ENCODE results near the gene SYNPO2L.

SYNPO2L gene

GRCh38 chr10:73609116-73609515, 46.7 kb downstream of the SYNPO2L start:
- Histone ChIP-seq H3K36me3 (ENCODE audit: control insufficient read depth in 1 of 2, insufficient read depth in 2 of 2, low read length in 2 of 2) (peaks cover 0 to 5% of the 10 kb centered on the region in 2 experiments), H3K23ac (ENCODE audit: low read length) (no peak overlapping the region), H3K9ac (ENCODE audit: low read length) (no peak overlapping the region), H4K91ac (ENCODE audit: low read depth, low read length) (no peak overlapping the region), H4K12ac (ENCODE audit: low read depth, low read length) (no peak overlapping the region), H3K14ac (ENCODE audit: low read length) (no peak overlapping the region), H2AFZ (ENCODE audit: insufficient read depth, low read length, poor library complexity) (no peak overlapping the region), H3K9me3 (ENCODE audit: insufficient read depth, low read depth, low read length) (no peaks in the 10 kb centered on the region), H2BK12ac (ENCODE audit: low read length) (no peak overlapping the region), H3K27me3 (ENCODE audit: insufficient read depth, low read length) (no peaks in the 10 kb centered on the region), H4K8ac (ENCODE audit: low read depth, low read length) (no peak overlapping the region), H3K4ac (ENCODE audit: low read depth, low read length) (no peak overlapping the region), H2AK5ac (ENCODE audit: low read length) (no peak overlapping the region), H3K4me2 (ENCODE audit: low read length) (no peak overlapping the region), H3K4me3 (ENCODE audit: low read depth, low read length) (no peak overlapping the region), H3K79me1 (ENCODE audit: low read length) (no peaks in the 10 kb centered on the region), H3K18ac (ENCODE audit: low read length) (no peak overlapping the region), H3K79me2 (ENCODE audit: control insufficient read depth, insufficient read depth, low read length, poor library complexity) (no peaks in the 10 kb centered on the region), H3K4me1 (ENCODE audit: control insufficient read depth in 1 of 2, insufficient read depth in 2 of 2, low read length in 2 of 2) (no peaks in the 10 kb centered on the region), H2BK5ac (ENCODE audit: low read depth, low read length, poor library complexity) (no peak overlapping the region), H2BK120ac (ENCODE audit: insufficient read depth, low read length, poor library complexity) (no peak overlapping the region), H3K27ac (ENCODE audit: low read depth, low read length) (no peak overlapping the region)
- no CpG with 5 or more reads among the region's 4 CpGs for WGBS (ENCODE audit: extremely low coverage, insufficient coverage, insufficient read length)
- no peak for DNase-seq

GRCh38 chr10:73601486-73601921, 54.3 kb downstream of the SYNPO2L start:
- H3K14ac ChIP-seq (ENCODE audit: low read length), result no peak overlapping the region
- H3K18ac ChIP-seq (ENCODE audit: low read length), result peak overlapping the region; percentile 5
- H3K27ac ChIP-seq (ENCODE audit: low read depth, low read length), result peak overlapping the region; percentile 80
- no peak overlapping the region for H3K9ac ChIP-seq (ENCODE audit: low read length)
- H3K4me3 ChIP-seq (ENCODE audit: low read depth, low read length), result no peak overlapping the region
- no peaks in the 10 kb centered on the region for H3K36me3 ChIP-seq (ENCODE audit: control insufficient read depth in 1 of 2, insufficient read depth in 2 of 2, low read length in 2 of 2)
- H3K4me1 ChIP-seq (ENCODE audit: control insufficient read depth in 1 of 2, insufficient read depth in 2 of 2, low read length in 2 of 2), result peaks cover 3 to 4% of the 10 kb centered on the region in 2 experiments
- no peak overlapping the region for H2AFZ ChIP-seq (ENCODE audit: insufficient read depth, low read length, poor library complexity)
- H2BK120ac ChIP-seq (ENCODE audit: insufficient read depth, low read length, poor library complexity), result no peak overlapping the region
- no peak overlapping the region for H2BK5ac ChIP-seq (ENCODE audit: low read depth, low read length, poor library complexity)
- no peaks in the 10 kb centered on the region for H3K27me3 ChIP-seq (ENCODE audit: insufficient read depth, low read length)
- H3K23ac ChIP-seq (ENCODE audit: low read length), result peak overlapping the region; percentile 3
- H4K12ac ChIP-seq (ENCODE audit: low read depth, low read length), result no peak overlapping the region
- peak overlapping the region; percentile 7 for H2BK12ac ChIP-seq (ENCODE audit: low read length)
- H4K8ac ChIP-seq (ENCODE audit: low read depth, low read length), result peak overlapping the region; percentile 3
- H3K9me3 ChIP-seq (ENCODE audit: insufficient read depth, low read depth, low read length), result no peaks in the 10 kb centered on the region
- no peak overlapping the region for H3K4ac ChIP-seq (ENCODE audit: low read depth, low read length)
- H3K79me1 ChIP-seq (ENCODE audit: low read length), result no peaks in the 10 kb centered on the region
- peak overlapping the region; percentile 41 for H3K4me2 ChIP-seq (ENCODE audit: low read length)
- DNase-seq, result peak in 1 of 2 donors; percentile 20
- no peak overlapping the region for H2AK5ac ChIP-seq (ENCODE audit: low read length)
- WGBS (ENCODE audit: extremely low coverage, insufficient coverage, insufficient read length), result no CpG with 5 or more reads among the region's 3 CpGs
- peak overlapping the region; percentile 33 for H4K91ac ChIP-seq (ENCODE audit: low read depth, low read length)
- no peaks in the 10 kb centered on the region for H3K79me2 ChIP-seq (ENCODE audit: control insufficient read depth, insufficient read depth, low read length, poor library complexity)

- Histone ChIP-seq H4K91ac (ENCODE audit: low read depth, low read length) (no peak overlapping the region), H2AK5ac (ENCODE audit: low read length) (no peak overlapping the region), H3K27me3 (ENCODE audit: insufficient read depth, low read length) (no peaks in the 10 kb centered on the region), H3K27ac (ENCODE audit: low read depth, low read length) (no peak overlapping the region), H3K18ac (ENCODE audit: low read length) (no peak overlapping the region), H3K4ac (ENCODE audit: low read depth, low read length) (no peak overlapping the region), H3K4me2 (ENCODE audit: low read length) (no peak overlapping the region), H3K79me2 (ENCODE audit: control insufficient read depth, insufficient read depth, low read length, poor library complexity) (no peaks in the 10 kb centered on the region), H3K23ac (ENCODE audit: low read length) (no peak overlapping the region), H3K4me1 (ENCODE audit: control insufficient read depth in 1 of 2, insufficient read depth in 2 of 2, low read length in 2 of 2) (peaks cover 3 to 4% of the 10 kb centered on the region in 2 experiments), H3K4me3 (ENCODE audit: low read depth, low read length) (no peak overlapping the region), H4K8ac (ENCODE audit: low read depth, low read length) (no peak overlapping the region), H3K36me3 (ENCODE audit: control insufficient read depth in 1 of 2, insufficient read depth in 2 of 2, low read length in 2 of 2) (no peaks in the 10 kb centered on the region), H2BK5ac (ENCODE audit: low read depth, low read length, poor library complexity) (no peak overlapping the region), H4K12ac (ENCODE audit: low read depth, low read length) (no peak overlapping the region), H3K79me1 (ENCODE audit: low read length) (no peaks in the 10 kb centered on the region), H2BK120ac (ENCODE audit: insufficient read depth, low read length, poor library complexity) (no peak overlapping the region), H3K14ac (ENCODE audit: low read length) (no peak overlapping the region), H2AFZ (ENCODE audit: insufficient read depth, low read length, poor library complexity) (no peak overlapping the region), H3K9ac (ENCODE audit: low read length) (no peak overlapping the region), H2BK12ac (ENCODE audit: low read length) (no peak overlapping the region), H3K9me3 (ENCODE audit: insufficient read depth, low read depth, low read length) (no peaks in the 10 kb centered on the region)
- DNase-seq, result no peak
- no CpG with 5 or more reads among the region's 1 CpG for WGBS (ENCODE audit: extremely low coverage, insufficient coverage, insufficient read length)
Observed at GRCh38 chr10:73597346-73597745, 58.5 kb downstream of the SYNPO2L start.

Measured in trophoblast cell (in vitro differentiated cells and primary cell).